Suprapubic skin (tissue), 3 donors: ENCODE data around the gene RSPO1.

Experiments
- POLR2A ChIP-seq, 2 donors: fragments of 450-650 bp; IDR thresholded peaks; one replicate each; pipeline ENCODE4 v1.6.1; 2017; ENCODE audit warnings: antibody characterized with exemption in 2 of 2, mild to moderate bottlenecking in 2 of 2, moderate library complexity in 2 of 2
- TF ChIP-seq, protein P1 (sequence below), 2 donors: fragments of 200-600 bp in 1 of 2; fragments of 450-650 bp in 1 of 2; sonication (generic) in 1 of 2; IDR thresholded peaks; one replicate each; pipeline ENCODE4 v1.5.1; 2016 to 2019; ENCODE audit warnings: antibody characterized with exemption in 2 of 2, mild to moderate bottlenecking in 1 of 2, moderate library complexity in 1 of 2

DNA sequence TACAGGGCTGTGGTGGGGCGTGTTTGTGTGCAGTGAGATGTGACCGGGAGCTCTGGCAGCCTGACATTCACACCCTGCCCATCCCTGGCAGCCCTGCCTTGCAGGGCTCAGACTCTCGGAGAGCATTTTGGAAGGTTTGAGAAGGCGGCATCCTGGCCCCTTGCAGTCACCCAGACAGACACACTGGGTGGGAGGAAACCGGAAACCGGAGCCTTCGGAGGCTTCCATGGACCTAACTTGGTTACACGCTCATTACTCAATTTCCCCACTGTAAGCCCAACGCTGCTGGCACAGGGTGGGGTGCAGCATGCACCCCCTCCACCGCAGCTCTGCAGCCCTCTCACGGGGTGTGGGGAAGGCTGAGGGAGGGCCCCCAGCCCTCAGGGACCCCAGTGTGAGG, 22.2 kb upstream of the RSPO1 start:
- TF ChIP-seq, protein P1, sequence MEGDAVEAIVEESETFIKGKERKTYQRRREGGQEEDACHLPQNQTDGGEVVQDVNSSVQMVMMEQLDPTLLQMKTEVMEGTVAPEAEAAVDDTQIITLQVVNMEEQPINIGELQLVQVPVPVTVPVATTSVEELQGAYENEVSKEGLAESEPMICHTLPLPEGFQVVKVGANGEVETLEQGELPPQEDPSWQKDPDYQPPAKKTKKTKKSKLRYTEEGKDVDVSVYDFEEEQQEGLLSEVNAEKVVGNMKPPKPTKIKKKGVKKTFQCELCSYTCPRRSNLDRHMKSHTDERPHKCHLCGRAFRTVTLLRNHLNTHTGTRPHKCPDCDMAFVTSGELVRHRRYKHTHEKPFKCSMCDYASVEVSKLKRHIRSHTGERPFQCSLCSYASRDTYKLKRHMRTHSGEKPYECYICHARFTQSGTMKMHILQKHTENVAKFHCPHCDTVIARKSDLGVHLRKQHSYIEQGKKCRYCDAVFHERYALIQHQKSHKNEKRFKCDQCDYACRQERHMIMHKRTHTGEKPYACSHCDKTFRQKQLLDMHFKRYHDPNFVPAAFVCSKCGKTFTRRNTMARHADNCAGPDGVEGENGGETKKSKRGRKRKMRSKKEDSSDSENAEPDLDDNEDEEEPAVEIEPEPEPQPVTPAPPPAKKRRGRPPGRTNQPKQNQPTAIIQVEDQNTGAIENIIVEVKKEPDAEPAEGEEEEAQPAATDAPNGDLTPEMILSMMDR (IDR thresholded peaks at IDR 0.05) = no peak
- no peak for TF ChIP-seq POLR2A (IDR thresholded peaks at IDR 0.05)
